ENCODE results near the gene PPIH.

GRCh38 chr1:42618866-42619265 is 39.4 kb upstream of the PPIH start:
- TF ChIP-seq CTCF (IDR thresholded peaks at IDR 0.05; ENCODE audit: insufficient read depth, low read length) (no peak), SPI1 (IDR thresholded peaks at IDR 0.05; ENCODE audit: borderline replicate concordance, low read depth) (no peak)

Measured in HL-60 (cell line).